SK-N-MC (cell line): Measurements from ENCODE around the gene MACROD2.

Source experiments
- DNase-seq: peaks from one replicate; pipeline ENCODE4 v3.0.0-alpha.2; 2011; ENCODE audit warnings: low read depth, low spot score
- H3K27ac ChIP-seq: fragments of 200-600 bp; sonication (generic); 2 replicates; pipeline ENCODE4 v1.5.1; 2016; ENCODE audit warnings: mixed run types
- H3K36me3 ChIP-seq: fragments of 200-600 bp; sonication (generic); 2 replicates; pipeline ENCODE4 v1.6.1; 2017; ENCODE audit warnings: antibody characterized with exemption, low read length, mixed read lengths; ENCODE audit not compliant: insufficient read depth
- H3K4me3 ChIP-seq: fragments of 200-600 bp; sonication (generic); 2 replicates; pipeline ENCODE4 v1.5.1; 2016
- H3K9ac ChIP-seq: fragments of 200-600 bp; sonication (generic); 2 replicates; pipeline ENCODE4 v1.8.0; 2017; ENCODE audit warnings: mixed run types, mixed read lengths; ENCODE audit not compliant: insufficient read length
- H3K9me3 ChIP-seq: fragments of 200-600 bp; sonication (generic); 2 replicates; pipeline ENCODE4 v1.6.1; 2017; ENCODE audit warnings: low read depth, mild to moderate bottlenecking, antibody characterized with exemption, low read length, moderate library complexity, mixed read lengths
- EZH2 ChIP-seq: fragments of 200-600 bp; sonication (generic); IDR thresholded peaks from one replicate; pipeline ENCODE4 v1.6.1; 2017; ENCODE audit warnings: antibody characterized with exemption
- FOXP2 ChIP-seq: optimal IDR thresholded peaks from 2 replicates; pipeline ENCODE3; 2011; ENCODE audit warnings: mild to moderate bottlenecking, moderate library complexity; ENCODE audit not compliant: insufficient read depth; ENCODE audit errors: extremely low read length, control extremely low read depth
- POLR2AphosphoS5 ChIP-seq: IDR thresholded peaks from 2 replicates; pipeline ENCODE4 v1.6.1; 2012; ENCODE audit warnings: mild to moderate bottlenecking, low read depth, low read length, borderline replicate concordance

The MACROD2 gene

DNA sequence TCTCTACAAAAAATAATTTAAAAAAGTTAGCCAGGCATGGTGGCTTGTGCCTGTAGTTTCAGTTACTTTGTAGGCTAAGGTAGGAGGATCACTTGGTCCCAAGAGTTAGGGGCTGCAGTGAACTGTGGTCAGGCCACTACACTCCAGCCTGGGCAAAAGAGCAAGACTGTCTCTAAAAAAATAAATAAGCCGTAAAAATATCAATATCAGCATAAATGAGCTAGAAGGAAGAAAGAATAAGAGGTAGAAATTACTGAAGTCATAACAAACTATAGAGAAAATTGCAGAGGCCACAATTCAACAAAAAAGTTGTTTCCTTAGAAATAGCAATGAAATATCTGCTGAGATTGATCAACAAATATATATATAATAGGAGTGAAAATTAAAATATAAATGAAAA lies 1169.4 kb downstream of the MACROD2 start:
- Histone ChIP-seq H3K9me3 (no peaks in the 10 kb centered on the region; the same call in 1 of the 2 replicates), H3K9ac (no peak overlapping the region), H3K27ac (no peak overlapping the region), H3K4me3 (no peak overlapping the region), H3K36me3 (no peaks in the 10 kb centered on the region)
- DNase-seq = no peak
- no peak for TF ChIP-seq POLR2AphosphoS5
- no peak for TF ChIP-seq EZH2
- no peak for TF ChIP-seq FOXP2

DNA sequence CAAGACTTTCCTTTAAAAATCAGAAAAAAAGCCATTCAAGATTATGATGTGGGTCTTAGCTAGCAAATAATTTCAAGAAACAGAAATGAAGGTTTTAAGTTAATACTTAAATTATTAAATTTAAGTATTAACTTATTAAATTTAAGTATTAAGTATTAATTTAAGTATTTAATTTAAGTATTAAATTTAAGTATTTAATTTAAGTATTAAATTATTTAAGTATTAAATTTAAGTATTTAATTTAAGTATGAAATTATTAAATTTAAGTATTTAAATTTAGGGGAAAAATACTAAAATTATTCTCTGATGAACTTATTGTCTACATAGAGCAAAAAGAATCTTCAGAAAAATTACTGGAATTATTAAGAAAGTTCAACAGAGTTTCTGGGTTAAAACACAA lies 1171.4 kb downstream of the MACROD2 start:
- DNase-seq = no peak
- H3K9me3 ChIP-seq = no peaks in the 10 kb centered on the region; the same call in 1 of the 2 replicates
- no peak overlapping the region for H3K4me3 ChIP-seq
- no peak overlapping the region for H3K27ac ChIP-seq
- no peak overlapping the region for H3K9ac ChIP-seq
- H3K36me3 ChIP-seq = no peaks in the 10 kb centered on the region
- TF ChIP-seq POLR2AphosphoS5 (no peak), FOXP2 (no peak), EZH2 (no peak)

DNA sequence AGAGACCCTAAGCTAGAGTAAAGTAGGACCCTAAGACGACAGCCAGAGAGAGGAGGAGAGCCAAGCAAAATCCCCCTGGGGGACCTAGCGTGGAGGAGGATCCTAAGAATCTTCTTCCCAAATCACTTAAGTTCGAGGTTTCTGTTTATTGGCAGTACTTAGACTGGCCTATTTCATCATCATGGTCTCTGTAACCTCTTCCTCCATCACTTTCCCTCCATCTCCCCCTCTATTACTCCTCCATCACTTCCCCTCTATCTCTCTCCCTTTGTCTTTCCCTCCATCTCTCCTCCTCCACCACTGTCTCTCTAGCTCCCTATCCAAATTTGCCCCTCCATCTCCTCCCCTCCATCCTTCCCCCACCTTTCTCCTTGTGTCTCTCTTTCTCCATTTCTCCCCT lies 1175.7 kb downstream of the MACROD2 start:
- Histone ChIP-seq H3K36me3 (no peaks in the 10 kb centered on the region), H3K27ac (no peak overlapping the region), H3K9me3 (no peaks in the 10 kb centered on the region), H3K4me3 (no peak overlapping the region), H3K9ac (no peak overlapping the region)
- DNase-seq = no peak
- no peak for TF ChIP-seq FOXP2
- TF ChIP-seq EZH2 = no peak
- TF ChIP-seq POLR2AphosphoS5 = no peak

DNA sequence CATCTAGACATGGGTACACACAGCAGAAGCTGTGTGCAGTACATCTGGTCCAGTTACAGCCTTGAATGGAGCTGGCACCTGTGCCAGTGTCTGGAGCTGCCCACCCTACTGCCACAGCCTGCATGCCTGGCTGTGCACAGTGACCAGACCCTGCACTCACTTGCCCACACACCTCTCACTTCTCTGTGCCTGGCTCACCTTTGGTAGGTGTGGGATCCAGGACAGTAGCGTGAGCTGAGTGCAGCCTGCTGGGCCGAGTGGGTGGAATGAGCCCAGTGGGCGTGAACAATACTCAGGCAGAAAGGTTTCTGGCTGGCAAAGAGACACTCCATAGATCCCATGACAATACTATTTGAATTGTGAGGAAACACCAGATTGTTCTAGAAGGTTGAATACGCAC lies 1181.6 kb downstream of the MACROD2 start:
- TF ChIP-seq POLR2AphosphoS5 = no peak
- no peak for TF ChIP-seq FOXP2
- no peak for TF ChIP-seq EZH2
- H3K9ac ChIP-seq = no peak overlapping the region
- H3K4me3 ChIP-seq = no peak overlapping the region
- no peaks in the 10 kb centered on the region for H3K9me3 ChIP-seq
- H3K36me3 ChIP-seq = no peaks in the 10 kb centered on the region
- DNase-seq = no peak
- no peak overlapping the region for H3K27ac ChIP-seq

DNA sequence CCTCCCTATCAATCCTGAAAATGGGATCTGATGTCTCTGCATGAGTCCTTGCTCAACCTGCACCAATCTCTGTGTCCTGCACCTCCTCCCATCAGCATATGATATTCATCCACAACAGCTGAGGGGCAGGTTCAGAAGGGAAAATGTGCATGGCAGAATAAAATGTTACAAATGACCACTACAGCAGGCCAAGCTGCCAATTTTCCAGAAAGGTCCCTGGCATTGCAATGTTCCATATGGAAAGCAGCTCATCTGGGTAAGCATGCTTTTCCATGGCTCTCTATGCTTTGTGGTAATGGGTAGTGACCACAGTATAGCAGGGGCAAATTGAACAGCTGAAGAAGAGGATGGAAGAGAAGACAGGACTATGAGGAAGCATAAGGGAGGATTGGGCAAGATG lies 1183.3 kb downstream of the MACROD2 start:
- no peak overlapping the region for H3K27ac ChIP-seq
- no peak overlapping the region for H3K4me3 ChIP-seq

DNA sequence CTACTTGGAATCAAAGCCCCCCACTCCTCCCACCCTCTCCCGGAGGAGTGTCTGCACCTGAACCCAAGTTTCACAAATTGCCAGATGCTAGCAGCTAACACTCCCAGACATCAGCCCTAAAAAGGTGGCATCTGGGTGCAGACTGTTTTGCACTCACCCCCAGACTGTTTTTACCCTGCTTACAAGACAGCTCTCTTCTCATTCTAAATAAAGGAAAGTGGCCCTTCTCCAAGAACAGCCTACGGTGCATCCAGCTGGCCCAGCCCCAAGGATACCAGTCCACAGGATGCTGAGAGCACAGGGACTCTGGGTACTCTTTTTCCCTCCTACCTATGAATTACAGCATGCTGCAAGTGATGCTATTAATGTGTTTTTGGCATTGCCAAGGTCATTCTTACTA lies 1184.1 kb downstream of the MACROD2 start:
- no peak for TF ChIP-seq EZH2
- no peak for TF ChIP-seq POLR2AphosphoS5
- no peaks in the 10 kb centered on the region for H3K9me3 ChIP-seq
- no peak for DNase-seq
- no peak overlapping the region for H3K4me3 ChIP-seq
- no peak overlapping the region for H3K9ac ChIP-seq
- no peak overlapping the region for H3K27ac ChIP-seq
- H3K36me3 ChIP-seq = no peaks in the 10 kb centered on the region

More for the DNA sequence above, 1183.3 kb downstream of the MACROD2 start:
- Histone ChIP-seq H3K9me3 (no peaks in the 10 kb centered on the region), H3K9ac (no peak overlapping the region), H3K36me3 (no peaks in the 10 kb centered on the region)
- no peak for TF ChIP-seq EZH2
- no peak for TF ChIP-seq POLR2AphosphoS5
- no peak for TF ChIP-seq FOXP2
- no peak for DNase-seq

DNA sequence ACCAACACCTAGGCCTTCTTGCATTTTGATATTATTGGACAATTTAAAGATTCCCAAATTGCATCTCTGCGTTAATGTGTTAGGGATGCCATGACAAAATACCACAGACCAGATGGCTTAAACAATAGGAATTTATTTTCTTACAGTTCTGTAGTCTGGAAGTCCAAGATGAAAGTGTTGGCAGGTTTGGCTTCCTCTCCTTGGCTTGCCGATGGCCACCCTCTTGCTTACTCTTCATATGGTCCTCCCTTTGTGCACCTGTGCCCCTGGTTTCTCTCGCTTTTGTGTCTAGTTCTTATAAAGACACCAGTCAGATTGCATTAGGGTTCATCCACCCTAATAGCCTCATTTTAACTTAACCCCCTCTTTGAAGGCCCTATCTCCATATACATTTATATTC lies 1184.5 kb downstream of the MACROD2 start:
- DNase-seq = no peak
- no peak for TF ChIP-seq FOXP2
- TF ChIP-seq EZH2 = no peak
- no peak for TF ChIP-seq POLR2AphosphoS5
- H3K9ac ChIP-seq = no peak overlapping the region
- H3K27ac ChIP-seq = no peak overlapping the region
- no peaks in the 10 kb centered on the region for H3K36me3 ChIP-seq
- H3K9me3 ChIP-seq = no peaks in the 10 kb centered on the region
- no peak overlapping the region for H3K4me3 ChIP-seq

DNA sequence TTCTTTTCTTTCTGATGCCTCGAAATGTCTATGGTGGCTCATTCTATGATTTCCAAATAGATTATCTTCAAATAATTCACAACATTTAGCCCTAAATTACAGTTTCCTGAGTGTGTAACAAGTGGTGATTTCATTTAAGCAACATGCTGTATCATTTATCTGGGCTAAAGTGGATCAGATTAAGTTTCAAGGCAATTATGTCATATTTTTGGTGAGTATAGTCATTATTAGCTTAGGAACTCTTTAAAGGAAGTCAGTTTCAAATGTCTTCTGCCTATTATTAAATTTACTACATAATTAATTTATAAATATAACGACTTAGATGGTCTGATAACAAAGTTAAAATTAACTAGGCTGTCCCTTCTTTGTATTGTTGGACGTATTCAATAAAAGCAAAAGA lies 1190.0 kb downstream of the MACROD2 start:
- Histone ChIP-seq H3K9me3 (no peaks in the 10 kb centered on the region), H3K4me3 (no peak overlapping the region), H3K36me3 (no peaks in the 10 kb centered on the region), H3K27ac (no peak overlapping the region), H3K9ac (no peak overlapping the region)
- TF ChIP-seq FOXP2 (no peak), POLR2AphosphoS5 (no peak), EZH2 (no peak)
- DNase-seq = no peak

DNA sequence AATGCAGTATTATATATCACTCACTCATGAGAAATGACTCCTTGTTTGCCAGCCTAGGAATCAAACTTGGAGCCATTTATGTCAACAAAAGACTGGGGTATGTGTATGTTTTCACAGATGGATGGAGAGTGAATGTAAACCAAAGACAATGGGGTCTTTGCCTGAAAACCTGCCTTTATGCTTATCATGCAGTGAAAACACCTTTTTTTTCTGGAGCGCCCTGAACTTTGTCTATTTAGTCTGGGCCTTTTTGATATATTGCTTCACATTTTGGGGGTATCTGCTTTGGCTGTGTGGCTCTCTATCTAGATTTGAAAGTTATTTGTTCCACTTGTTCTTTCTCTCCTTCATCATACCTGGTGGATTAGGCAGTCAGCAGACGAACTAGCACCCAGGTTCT lies 1190.6 kb downstream of the MACROD2 start:
- no peak for TF ChIP-seq FOXP2
- no peak for TF ChIP-seq EZH2
- TF ChIP-seq POLR2AphosphoS5 = no peak
- H3K9ac ChIP-seq = no peak overlapping the region
- H3K9me3 ChIP-seq = no peaks in the 10 kb centered on the region
- H3K27ac ChIP-seq = no peak overlapping the region
- H3K36me3 ChIP-seq = no peaks in the 10 kb centered on the region
- no peak for DNase-seq
- H3K4me3 ChIP-seq = no peak overlapping the region
